WERI-Rb-1 (cell line): ENCODE measurements around the gene NR3C1.

Experiments used
- DNase-seq: peaks from one replicate; pipeline ENCODE4 v3.0.0-alpha.2; 2020
- H3K27ac ChIP-seq: fragments of 250-450 bp; sonication (Bioruptor Pico); 2 replicates; pipeline ENCODE4 v1.5.1; 2020; ENCODE audit warnings: mild to moderate bottlenecking, moderate library complexity
- H3K27me3 ChIP-seq: fragments of 250-450 bp; sonication (Bioruptor Pico); 2 replicates; pipeline ENCODE4 v1.5.1; 2021; ENCODE audit warnings: mild to moderate bottlenecking, low read depth, moderate library complexity; ENCODE audit not compliant: insufficient read depth, severe bottlenecking
- H3K36me3 ChIP-seq: fragments of 250-450 bp; sonication (Bioruptor Pico); 2 replicates; pipeline ENCODE4 v1.5.1; 2020; ENCODE audit warnings: mild to moderate bottlenecking, moderate library complexity
- H3K4me3 ChIP-seq: 2 replicates; pipeline ENCODE4 v1.5.1; 2011; ENCODE audit warnings: low read depth, mild to moderate bottlenecking, control low read depth, low read length
- H3K9me3 ChIP-seq: fragments of 250-450 bp; sonication (Bioruptor Pico); 2 replicates; pipeline ENCODE4 v1.5.1; 2021; ENCODE audit warnings: mild to moderate bottlenecking, moderate library complexity; ENCODE audit not compliant: severe bottlenecking
- TF ChIP-seq, protein P1 (sequence below): IDR thresholded peaks from 2 replicates; pipeline ENCODE4 v1.5.1; 2011; ENCODE audit warnings: low read depth, mild to moderate bottlenecking, control low read depth, inconsistent platforms, low read length

NR3C1 gene

DNA sequence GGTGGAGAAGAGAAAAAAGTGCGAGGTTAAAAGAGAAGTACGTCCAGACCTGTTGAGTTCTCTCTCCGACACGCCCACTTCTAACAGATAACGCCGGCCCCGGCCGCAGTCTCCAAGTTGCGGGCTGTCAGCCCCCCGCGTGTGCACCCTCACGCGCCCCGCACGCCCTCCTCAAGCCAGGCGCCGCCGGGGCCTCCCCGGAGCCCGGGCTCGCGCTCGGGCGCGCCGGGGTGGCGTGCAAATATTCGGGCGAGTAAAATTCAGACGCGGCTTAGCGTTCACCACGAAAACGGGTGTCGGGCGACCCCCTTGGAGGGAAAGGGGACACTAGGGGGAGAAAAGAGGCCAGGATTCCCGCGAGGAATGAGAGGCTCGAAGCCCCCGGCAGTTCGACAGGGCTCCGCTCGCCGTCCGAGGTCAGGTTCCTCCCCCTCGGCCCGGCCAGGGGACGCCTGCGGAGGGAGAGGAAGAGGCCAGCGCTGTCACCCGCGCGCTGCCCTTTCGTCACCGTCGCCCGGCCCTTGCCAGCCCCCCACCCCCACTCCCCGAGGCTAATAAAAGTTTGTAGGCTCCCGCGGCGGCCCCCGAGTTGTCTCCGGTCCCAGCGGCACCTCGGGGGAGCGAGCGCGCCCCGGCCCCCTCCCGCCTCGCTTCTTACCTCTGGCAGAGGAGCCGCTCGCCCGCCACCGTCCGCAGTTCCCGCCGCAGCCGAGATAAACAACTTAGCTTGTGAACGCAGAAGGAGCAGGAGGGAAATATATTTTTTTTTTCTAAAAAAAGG is 743 bp downstream of the NR3C1 start:
- peak; percentile 45 for DNase-seq
- no peaks in the 10 kb centered on the region for H3K9me3 ChIP-seq
- no peaks in the 10 kb centered on the region; the same call in none of the 2 replicates for H3K36me3 ChIP-seq
- TF ChIP-seq, protein P1, sequence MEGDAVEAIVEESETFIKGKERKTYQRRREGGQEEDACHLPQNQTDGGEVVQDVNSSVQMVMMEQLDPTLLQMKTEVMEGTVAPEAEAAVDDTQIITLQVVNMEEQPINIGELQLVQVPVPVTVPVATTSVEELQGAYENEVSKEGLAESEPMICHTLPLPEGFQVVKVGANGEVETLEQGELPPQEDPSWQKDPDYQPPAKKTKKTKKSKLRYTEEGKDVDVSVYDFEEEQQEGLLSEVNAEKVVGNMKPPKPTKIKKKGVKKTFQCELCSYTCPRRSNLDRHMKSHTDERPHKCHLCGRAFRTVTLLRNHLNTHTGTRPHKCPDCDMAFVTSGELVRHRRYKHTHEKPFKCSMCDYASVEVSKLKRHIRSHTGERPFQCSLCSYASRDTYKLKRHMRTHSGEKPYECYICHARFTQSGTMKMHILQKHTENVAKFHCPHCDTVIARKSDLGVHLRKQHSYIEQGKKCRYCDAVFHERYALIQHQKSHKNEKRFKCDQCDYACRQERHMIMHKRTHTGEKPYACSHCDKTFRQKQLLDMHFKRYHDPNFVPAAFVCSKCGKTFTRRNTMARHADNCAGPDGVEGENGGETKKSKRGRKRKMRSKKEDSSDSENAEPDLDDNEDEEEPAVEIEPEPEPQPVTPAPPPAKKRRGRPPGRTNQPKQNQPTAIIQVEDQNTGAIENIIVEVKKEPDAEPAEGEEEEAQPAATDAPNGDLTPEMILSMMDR = no peak
- peak overlapping the region; percentile 42 for H3K27ac ChIP-seq
- peak overlapping the region; percentile 91 for H3K4me3 ChIP-seq
- H3K27me3 ChIP-seq = no peaks in the 10 kb centered on the region

DNA sequence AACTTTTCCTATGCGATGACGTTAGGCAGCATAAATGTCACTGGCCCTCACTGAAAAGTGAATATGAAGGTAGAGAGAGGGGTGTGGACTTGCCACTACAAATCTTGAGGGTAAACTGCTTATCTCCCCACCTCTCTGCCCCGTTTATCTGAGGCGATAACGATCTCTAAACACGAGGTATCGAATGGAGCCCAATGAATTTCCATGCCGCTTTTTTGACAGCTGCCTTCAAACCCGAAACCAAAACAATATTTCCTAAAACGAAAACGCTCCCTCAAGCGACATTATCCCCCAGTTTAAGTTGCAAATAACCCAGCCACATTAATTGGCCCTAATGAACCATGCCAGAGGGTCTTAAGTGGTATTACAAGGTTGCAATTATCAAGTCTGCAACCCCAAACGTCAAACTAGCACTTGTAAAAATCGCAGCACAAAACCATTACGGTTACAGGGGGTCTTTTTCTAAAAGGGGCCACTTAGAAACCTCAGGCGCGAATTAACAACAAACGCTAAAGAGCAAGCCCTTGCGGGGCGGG is 1.4 kb downstream of the NR3C1 start:
- Histone ChIP-seq H3K27me3 (no peaks in the 10 kb centered on the region), H3K4me3 (peak overlapping the region; percentile 91), H3K9me3 (no peaks in the 10 kb centered on the region), H3K27ac (no peak overlapping the region), H3K36me3 (no peaks in the 10 kb centered on the region; the same call in none of the 2 replicates)
- TF ChIP-seq, protein P1 = no peak
- DNase-seq = no peak

DNA sequence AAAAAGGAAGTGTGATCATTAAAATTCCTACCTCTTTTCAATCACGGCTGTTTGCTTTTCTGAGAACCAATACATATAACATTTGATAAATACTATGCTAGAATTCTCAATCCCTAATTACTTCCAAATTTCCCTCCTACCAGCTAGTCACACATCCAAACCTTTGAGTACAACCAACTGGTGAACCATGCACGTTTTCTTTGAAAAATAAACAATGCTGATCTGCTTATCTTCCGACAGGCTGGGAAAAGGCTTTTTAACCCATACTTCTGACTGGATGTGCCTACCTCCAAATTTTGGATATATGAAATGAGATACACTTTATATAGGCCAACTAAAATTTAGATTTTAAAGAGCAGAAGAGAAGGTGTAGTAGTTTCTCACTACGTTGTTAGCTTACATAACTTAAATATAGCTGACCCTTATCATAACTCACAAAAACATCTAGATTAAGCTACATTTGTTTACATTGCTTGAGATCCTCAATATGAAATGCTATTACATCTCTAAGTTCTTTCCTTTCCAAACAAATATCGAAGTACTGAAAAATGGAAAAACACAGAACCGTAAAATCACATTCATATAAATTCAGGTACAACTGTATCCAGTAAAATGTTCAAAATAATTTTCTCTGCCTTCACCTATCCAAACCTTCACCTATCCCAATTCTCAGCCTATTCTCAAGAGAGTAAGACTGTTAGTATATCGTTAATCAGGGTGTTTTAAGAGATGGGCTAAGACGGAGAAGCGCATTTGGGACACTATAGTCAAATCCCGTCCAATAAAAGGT is 2.1 kb downstream of the NR3C1 start:
- H3K27ac ChIP-seq = no peak overlapping the region
- TF ChIP-seq, protein P1 = no peak
- no peaks in the 10 kb centered on the region for H3K27me3 ChIP-seq
- no peaks in the 10 kb centered on the region for H3K9me3 ChIP-seq
- H3K36me3 ChIP-seq = no peaks in the 10 kb centered on the region; the same call in none of the 2 replicates
- no peak overlapping the region for H3K4me3 ChIP-seq
- no peak for DNase-seq

DNA sequence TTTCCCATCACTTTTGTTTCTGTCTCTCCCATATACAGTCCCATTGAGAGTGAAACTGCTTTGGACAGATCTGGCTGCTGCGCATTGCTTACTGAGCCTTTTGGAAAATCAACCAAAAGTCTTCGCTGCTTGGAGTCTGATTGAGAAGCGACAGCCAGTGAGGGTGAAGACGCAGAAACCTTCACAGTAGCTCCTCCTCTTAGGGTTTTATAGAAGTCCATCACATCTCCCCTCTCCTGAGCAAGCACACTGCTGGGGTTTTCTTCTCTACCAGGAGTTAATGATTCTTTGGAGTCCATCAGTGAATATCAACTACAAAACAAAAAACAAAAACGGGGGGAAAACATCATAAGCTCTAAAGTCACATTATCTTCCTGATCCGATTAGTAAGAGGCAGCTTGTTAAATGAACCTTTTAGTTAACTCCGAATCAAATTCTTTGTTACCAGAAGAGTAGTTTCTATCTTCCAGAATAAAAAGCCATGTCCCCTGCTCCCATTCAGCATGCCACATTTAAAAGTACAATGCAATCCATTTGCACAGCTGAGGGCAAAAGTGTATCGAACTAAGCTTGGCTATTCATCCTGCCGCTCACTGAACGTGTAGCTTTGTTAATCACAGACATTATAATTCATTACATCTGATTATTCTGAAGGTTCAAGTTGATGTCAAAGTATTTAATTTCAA is 2.8 kb downstream of the NR3C1 start:
- Histone ChIP-seq H3K27ac (no peak overlapping the region), H3K4me3 (no peak overlapping the region), H3K9me3 (no peaks in the 10 kb centered on the region), H3K27me3 (no peaks in the 10 kb centered on the region), H3K36me3 (no peaks in the 10 kb centered on the region; the same call in none of the 2 replicates)
- no peak for DNase-seq
- TF ChIP-seq, protein P1 = no peak

DNA sequence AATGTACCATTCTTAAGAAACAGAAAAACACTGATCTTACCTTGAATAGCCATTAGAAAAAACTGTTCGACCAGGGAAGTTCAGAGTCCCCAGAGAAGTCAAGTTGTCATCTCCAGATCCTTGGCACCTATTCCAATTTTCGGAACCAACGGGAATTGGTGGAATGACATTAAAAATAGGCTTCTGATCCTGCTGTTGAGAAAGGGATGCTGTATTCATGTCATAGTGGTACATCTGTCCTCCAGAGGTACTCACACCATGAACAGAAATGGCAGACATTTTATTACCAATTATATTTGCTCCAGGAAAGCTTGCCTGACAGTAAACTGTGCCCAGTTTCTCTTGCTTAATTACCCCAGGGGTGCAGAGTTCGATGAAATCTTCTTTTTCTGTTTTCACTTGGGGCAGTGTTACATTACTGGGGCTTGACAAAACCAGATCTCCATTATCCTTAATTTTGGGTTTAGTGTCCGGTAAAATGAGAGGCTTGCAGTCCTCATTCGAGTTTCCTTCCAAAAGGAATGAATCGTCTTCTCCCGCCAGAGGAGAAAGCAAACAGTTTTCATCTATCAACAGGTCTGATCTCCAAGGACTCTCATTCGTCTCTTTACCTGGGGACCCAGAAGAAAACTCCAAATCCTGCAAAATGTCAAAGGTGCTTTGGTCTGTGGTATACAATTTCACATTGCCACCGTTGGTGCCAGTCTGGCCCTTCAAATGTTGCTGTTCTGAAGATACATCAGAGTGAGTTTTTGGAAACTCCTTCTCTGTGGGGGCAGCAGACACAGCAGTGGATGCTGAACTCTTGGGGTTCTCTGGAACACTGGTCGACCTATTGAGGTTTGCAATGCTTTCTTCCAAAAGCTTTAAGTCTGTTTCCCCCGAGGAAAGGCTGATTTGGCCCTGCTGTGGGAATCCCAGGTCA is 3.6 kb downstream of the NR3C1 start:
- Histone ChIP-seq H3K9me3 (no peaks in the 10 kb centered on the region), H3K27ac (no peak overlapping the region), H3K36me3 (no peaks in the 10 kb centered on the region; the same call in none of the 2 replicates), H3K4me3 (no peak overlapping the region), H3K27me3 (no peaks in the 10 kb centered on the region)
- DNase-seq = no peak
- TF ChIP-seq, protein P1 = no peak
